Stimulated activated CD4-positive, alpha-beta T cell treated with anti-CD3 and anti-CD28 coated beads, TNF-alpha, amount 100 ng/mL, for 48 hours (primary cell): ENCODE results near the gene CRYBA1.
A peak's percentile ranks its signal among the peaks of the same experiment; 100 is the strongest.
"Not testable (repeated sequence)": the region's sequence is repeated elsewhere in the genome, so short reads cannot be mapped to it uniquely, and the experiment has no call there.

Experiments used
- DNase-seq, 3 donors: peaks; one replicate each; pipeline ENCODE4 v3.0.0-alpha.2; 2020; ENCODE audit warnings: low read depth in 3 of 3

The CRYBA1 gene

DNA sequence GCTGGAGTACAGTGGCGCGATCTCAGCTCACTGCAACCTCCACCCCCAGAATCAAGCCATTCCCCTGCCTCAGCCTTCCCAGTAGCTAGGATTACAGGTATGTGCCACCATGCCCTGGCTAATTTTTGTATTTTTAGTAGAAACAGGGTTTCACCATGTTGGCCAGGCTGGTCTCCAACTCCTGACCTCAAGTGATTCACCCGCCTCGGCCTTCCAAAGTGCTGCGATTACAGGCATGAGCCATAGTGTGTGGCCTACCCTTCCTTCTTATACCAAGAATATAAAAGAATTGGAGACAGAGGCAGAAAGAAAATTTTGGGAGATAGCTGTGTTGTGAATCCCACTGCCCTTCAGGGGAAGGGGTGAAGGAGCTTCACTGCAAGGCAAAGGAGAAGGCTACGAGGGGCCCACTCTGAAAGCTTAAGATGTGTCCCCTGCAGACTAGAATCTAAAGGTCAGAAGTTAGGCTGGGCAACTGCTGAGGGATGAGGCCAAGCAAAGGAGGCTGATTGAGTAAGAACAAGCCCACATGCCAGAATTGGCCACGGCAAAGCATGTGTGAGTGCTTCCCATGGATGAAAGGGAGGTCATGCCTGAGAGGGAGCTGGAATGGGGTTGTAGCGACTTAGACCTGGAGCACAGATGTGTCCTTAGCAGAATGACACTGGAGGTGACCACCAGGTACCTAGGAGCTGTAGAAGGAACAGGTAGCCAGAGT lies 8.4 kb upstream of the CRYBA1 start:
- no peak for DNase-seq

DNA sequence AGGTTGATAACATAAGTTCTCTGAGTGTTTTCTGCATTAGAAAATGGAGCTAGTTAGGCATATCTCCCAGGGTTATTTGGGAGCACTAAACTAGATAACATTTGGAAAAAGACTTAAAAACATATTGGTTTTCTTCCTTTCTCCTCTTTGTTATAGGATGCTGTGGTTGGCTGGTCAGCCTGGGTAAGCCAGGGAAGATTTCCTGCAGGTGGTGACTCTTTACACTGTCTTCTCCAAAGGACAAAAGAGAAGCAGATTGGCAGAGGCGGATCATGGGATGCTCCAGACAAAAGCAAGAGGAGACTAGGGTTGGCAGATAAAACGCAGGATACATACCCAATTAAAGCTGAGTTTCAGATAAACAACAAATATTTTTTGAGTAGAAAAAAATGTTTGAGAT lies 6.2 kb upstream of the CRYBA1 start:
- DNase-seq: no peak

DNA sequence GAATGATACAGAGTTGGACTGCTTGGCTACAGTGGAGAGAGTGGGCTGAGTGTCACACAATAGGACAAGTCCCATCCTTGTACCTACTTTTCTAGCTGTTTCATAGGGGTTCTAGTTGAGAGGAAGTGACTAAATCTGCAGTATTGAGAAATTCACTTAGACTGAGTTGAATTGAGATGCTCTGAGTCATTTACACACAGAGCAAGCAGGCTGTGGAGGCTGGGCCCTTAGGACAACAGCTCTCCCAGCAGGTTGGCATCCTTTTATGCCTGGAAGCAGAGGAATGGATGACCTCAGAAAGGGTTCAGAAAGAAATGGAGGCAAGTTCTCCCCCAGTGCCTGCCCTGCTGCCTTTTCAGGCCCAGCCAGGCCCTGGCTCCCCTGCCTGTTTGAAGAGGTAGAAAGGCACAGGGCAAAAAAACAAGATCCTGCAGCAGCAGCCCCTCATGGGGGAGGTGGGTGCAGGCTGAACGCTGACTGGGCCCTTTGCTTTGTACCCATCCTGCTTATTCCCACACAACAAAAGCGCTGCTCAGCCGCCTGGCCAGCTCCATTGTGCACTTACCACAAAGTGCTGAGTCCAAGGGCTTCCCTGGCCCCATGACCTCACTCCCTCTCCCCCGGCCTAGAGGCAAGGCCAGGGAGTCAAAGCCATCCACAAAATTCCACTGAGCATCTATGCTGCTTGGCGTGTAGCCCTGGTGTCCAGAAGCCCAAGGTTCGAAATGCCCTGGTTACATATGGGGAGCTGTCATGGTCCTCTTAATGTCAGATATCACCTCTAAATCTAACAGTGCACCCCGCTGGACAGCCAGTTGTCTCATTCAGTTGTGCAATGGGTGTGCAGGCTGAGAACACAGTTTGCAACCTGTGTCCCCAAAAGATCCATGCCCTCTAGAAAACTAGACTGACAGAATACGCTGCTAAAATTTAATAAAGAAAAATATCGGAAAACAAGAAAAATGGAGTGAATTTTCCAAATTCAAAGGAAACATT lies 5.4 kb upstream of the CRYBA1 start:
- peak in 1 of 3 donors; percentile 13 for DNase-seq

DNA sequence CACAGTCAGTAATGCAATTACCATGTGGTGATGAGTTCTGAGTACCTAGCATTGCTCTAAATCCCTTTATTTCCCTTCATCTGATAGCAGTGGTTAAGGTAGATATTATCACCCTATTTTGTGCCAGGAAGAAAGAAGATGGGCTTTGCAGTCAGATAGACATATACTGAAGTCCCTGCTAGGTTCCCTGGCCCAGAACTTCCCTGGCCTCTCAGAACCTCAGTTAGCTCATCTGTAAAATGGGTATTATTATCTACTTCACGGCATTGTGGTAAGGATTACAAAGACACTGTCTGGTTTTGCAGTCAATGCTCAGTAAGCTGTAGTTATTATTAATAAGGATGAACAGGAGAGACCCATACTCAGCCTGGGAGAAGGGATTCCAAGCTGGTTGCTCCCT lies 4.6 kb upstream of the CRYBA1 start:
- no peak for DNase-seq

- DNase-seq: no peak
Measured at GRCh38 chr17:29242790-29243189, 3.9 kb upstream of the CRYBA1 start.

GRCh38 chr17:29243792-29244191 lies 2.9 kb upstream of the CRYBA1 start:
- DNase-seq: no peak

- DNase-seq: no peak
Measured at GRCh38 chr17:29245401-29245800, 1.3 kb upstream of the CRYBA1 start.

DNA sequence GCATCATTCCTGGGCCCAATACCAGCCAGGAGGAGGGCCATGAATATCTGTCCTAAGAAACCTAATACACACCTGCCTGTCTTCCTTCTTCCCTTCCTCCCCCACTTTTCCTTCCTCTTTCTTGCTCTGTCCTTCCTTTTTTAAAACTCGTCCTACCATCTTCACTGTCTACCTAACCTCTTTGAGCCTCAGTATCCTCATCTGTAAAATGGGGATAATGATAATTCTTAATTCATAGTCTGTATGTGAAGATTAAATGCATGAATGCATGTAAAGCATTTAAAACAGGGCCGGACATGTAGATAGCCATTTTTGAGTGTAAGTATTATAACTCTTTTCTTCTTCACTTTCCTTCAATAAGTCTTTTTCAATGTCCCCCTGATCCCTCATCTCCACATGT lies 560 bp downstream of the CRYBA1 start:
- no peak for DNase-seq

GRCh38 chr17:29248845-29249244 lies 2.2 kb downstream of the CRYBA1 start:
- no peak for DNase-seq

DNA sequence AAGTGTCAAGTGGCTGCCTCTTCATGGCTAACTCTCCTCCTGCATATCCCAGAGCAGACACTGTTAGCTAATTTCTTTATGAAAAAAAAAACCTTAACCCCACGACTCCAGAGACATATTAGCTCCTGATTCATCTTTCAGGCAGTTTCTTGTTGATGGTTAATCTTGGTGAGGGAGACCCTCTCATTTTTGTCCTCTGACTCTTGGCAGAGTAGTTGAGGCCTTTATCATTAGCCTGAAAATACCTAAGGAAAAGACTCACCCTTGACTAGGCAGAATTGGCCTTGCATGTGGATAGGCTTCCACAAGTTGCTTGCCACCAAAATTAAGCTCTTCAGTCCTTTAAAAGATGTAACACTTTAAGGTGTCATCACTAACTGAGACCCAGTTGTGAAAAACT lies 4.0 kb downstream of the CRYBA1 start:
- no peak for DNase-seq

DNA sequence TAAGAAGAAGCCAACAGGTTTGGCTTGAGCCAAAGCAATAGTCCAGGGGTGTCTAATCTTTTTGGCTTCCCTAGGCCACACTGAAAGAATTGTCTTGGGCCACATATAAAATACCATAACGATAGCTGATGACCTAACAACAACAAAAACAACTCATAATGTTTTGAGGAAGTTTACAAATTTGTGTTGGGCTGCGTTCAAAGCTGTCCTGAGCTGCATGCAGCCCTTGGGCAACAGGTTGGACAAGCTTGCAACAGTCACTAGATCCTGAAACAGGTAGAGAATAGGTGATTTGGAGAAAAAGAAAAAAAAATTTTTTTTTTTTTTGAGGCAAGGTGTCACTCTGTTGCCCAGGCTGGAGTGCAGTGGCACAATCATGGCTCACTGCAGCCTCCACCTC lies 4.5 kb downstream of the CRYBA1 start:
- no peak for DNase-seq

DNA sequence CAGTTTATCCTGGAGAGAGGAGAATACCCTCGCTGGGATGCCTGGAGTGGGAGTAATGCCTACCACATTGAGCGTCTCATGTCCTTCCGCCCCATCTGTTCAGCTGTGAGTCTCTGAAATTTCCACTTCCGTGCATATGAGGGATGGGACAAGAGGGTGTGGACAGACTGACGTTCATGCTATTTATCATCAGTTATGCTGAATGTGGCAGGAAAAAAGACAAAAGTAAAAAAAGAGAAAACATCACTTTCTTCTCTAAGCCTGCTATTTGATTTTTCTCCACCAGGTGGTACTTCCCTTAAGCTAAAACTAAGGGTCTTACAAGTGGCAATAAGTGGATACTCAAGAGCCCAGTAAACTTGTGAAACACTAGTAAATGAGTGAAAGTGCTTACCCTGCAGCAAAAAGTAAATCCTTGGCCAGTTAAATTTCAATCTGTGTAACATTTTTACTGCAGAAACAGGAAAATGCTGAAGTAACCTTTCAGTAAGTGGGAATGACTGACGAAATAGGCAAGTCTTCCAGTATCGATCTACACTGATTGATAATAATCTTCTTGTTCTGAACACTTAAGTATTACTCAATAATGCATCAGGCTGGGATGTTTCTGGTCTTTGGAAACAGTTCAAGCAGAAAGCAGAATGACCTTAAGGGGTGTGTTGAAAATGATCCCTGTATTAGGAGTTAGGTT lies 5.6 kb downstream of the CRYBA1 start:
- no peak for DNase-seq

DNA sequence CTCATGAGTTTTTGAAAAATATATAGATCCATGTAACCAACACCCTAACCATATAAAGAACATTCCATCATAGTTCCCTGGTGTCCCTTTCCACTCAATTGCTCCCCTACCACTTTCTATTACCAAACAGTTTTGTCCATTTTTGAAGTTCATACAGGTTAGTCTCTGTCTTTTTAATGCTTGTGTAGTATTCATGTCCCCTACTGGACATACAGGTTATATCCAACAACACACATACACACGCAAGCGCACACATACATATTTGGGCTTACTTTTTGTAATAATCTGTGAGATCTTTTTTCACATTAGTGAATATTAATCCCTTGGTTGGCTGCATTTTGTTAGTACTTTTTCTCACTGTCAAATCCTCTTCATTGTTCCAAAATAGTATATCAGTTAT lies 6.4 kb downstream of the CRYBA1 start:
- no peak for DNase-seq

DNA sequence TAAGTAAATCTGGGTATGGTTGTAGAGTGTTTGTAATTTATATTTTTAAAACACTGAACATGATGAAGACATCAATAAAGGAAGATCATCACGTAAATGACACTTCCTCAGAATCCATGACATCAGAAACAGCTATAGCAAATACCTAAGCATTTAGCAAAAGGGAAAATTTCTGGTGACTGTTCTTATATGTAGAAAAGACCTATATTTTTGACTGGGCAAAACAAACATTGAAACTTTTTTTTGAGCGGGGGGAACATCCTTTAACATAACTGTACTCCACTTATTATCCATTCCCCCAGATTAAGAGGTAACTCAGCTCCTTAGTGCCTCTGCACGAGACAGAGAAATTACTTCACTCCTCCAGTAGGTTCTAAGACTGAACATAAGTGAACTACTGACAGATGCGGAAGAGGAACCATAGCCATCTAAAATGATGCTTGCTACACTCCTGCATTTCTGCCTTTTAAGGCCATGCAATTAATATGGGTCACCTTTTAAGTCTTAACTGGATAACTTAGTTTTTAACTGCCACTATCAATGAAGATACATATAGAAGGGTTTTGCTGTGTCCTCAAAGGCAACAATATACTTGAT lies 9.4 kb downstream of the CRYBA1 start:
- no peak for DNase-seq

DNA sequence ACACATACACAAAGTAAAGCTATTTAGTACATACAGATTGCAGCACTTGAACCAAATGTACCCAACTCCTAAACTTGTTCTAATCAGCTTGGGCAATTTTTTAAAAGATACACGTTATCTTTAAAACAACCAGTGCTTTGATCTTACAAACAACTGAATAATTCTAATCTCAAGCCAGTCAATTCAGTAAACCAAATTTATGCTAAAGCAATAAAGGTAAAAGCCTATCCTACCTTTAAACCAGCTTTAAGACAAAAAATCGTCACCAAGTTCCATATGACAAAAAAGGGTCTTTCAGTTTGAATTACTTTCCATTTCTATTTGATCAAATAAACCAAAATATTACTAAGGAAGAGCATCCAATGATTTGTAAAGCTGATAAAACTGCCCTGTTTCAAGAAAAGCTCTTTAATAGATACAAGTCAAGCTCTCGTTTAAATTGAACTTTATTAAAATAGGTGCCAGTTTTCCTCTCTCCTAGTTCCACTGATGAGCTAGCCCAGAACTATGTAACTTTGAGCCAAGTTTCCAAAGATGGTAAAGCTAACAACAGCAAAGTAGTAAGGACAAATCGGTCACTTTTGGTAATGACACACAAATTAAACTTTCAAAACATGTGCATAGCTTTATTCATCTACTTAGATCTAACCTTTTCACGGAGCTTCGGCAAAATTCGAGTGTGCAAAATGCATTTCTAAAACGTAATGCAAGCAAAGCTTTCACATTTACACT lies 10.2 kb downstream of the CRYBA1 start:
- DNase-seq: no peak

DNA sequence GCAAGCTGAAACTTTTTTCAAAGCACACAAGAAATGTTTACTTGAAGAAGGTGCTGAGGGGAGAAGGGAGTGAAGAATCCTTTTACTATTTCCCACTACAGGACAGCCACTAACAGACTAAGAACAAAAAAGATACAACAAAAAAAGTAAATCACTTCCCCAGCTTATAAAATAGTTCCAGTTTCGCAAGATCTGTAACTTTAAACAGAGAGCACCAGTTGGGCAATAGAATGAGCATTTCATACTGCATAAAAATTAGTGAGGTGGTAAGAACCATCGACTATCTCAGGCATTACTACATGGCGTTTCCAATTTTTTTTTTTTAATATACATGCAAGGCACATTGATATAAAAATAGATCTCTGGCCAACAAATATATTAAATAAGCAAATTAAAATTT lies 11.1 kb downstream of the CRYBA1 start:
- DNase-seq: no peak

DNA sequence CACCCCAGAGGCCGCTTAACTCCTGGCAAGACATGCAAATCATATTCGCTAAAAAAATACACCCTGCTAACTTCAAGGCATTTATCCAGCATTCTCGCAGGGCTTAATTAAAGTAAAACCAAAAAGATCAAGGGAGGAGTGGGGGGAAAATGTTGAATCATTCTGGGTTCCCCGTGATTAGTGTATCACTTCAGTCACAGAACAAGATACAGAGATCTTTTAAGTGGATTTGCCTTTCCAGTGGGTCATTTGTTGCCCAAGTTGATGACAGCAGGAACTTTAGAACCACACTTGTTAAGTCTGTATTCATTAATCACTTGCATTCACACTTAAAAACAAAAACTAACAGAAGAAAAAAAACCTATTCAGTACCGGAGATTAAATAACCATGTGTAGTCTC lies 17.3 kb downstream of the CRYBA1 start:
- no peak for DNase-seq

- DNase-seq: not testable (repeated sequence)
Measured at GRCh38 chr17:29271980-29272379, 25.3 kb downstream of the CRYBA1 start.

- no peak for DNase-seq
Measured at GRCh38 chr17:29273924-29274323, 27.3 kb downstream of the CRYBA1 start.

- no peak for DNase-seq
Measured at GRCh38 chr17:29278692-29279091, 32.0 kb downstream of the CRYBA1 start.

DNA sequence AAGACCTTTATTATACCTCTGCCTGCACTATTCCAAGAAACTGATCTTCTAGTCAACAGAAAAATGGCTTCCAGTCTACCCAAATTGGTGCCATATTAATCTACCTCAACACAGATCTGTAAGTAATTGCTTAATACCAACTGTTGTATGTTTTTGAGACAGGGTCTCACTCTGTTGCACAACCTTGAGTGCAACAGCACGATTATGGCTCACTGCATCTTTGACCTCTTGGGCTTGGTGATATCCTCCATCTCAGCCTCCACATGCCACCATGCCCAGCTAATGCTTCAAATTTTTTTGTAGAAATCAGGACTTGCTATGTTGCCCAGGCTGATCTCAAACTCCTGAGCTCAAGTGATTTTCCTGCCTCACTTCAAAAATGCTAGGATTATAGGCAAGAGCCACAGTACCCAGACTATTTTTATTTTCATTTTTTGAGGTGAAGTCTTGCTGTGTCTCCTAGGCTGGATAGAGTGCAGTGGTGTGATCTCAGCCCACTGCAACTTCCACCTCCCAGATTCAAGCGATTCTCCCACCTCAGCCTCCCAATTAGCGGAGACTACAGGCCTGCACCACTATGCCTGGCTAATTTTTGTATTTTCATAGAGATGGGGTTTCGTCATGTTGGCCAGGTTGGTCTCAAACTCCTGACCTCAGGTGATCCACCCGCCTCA lies 32.9 kb downstream of the CRYBA1 start:
- no peak for DNase-seq
